Thoracic aorta (tissue), 2 donors: Measurements from ENCODE around the gene GLT6D1. TPM values are rescaled to one million over a fixed set of nuclear protein-coding genes. Genes with fewer than 3 reads are reported as not detected.

Source experiments
- ATAC-seq: fragments of 150-250 bp; one replicate; pipeline ENCODE4 v1.8.0; 2017; ENCODE audit warnings: low read depth; ENCODE audit not compliant: insufficient number of reproducible peaks, low FRiP score
- DNase-seq: peaks from one replicate; pipeline ENCODE4 v3.0.0-alpha.2; 2020; ENCODE audit warnings: low spot score
- H3K27ac ChIP-seq, 2 donors: fragments of 200-600 bp; sonication (generic); 1 replicate in 1 of 2; 2 replicates in 1 of 2; pipeline ENCODE4 v1.5.1; 2016; ENCODE audit warnings: mild to moderate bottlenecking in 2 of 2, moderate library complexity in 2 of 2
- H3K27me3 ChIP-seq: fragments of 200-600 bp; sonication (generic); replicated peaks from 2 replicates; pipeline ENCODE4 v1.6.0; 2016; ENCODE audit warnings: mild to moderate bottlenecking; ENCODE audit not compliant: insufficient read depth
- H3K36me3 ChIP-seq: fragments of 200-600 bp; sonication (generic); one replicate; pipeline ENCODE4 v1.5.1; 2016
- H3K4me1 ChIP-seq, 2 donors: fragments of 200-600 bp; sonication (generic); 1 replicate in 1 of 2; 2 replicates in 1 of 2; pipeline versions ENCODE4 v1.5.1 to v1.6.0; 2016; ENCODE audit warnings: low read depth in 2 of 2, mild to moderate bottlenecking in 1 of 2; ENCODE audit not compliant: control insufficient read depth in 1 of 2
- H3K4me3 ChIP-seq: fragments of 200-600 bp; sonication (generic); 2 replicates; pipeline ENCODE4 v1.5.1; 2016; ENCODE audit warnings: mild to moderate bottlenecking
- H3K9me3 ChIP-seq: fragments of 200-600 bp; sonication (generic); 2 replicates; pipeline ENCODE4 v1.5.1; 2016
- CTCF ChIP-seq: fragments of 200-600 bp; sonication (generic); IDR thresholded peaks from one replicate; pipeline ENCODE4 v1.5.1; 2019; ENCODE audit warnings: antibody characterized with exemption
- total RNA-seq, 2 donors: library from RNA; depleted of rRNA; stranded (reverse); fragments of >200 nt; gene quantifications; one replicate each; pipeline versions ENCODE4 v1.1.0 to v1.2.3, GENCODE V29; 2016

The GLT6D1 gene
- total RNA-seq, 2 donors from 2014 or later, result not detected

DNA sequence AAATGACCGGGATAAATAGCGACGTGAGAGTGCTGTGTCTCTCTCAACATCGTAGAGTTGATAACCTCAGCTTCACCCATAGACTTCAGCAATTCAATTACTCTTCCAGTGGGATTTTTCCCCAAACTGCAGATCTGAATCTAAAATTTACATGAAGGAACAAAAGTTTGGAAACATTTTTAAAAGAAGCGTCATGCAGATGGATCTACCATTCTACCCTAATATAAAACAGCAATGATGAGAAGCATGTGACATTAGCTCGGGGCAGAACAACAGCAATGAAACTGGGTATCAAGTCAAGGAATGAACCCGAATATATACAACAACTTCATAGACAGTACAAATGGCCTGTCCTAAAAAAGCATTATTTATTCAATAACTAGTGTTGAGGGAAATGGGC lies 18.8 kb downstream of the GLT6D1 start:
- no peaks in the 10 kb centered on the region for H3K4me1 ChIP-seq
- DNase-seq (no peak), ATAC-seq (no peak)
- no peak overlapping the region for H3K4me3 ChIP-seq
- no peaks in the 10 kb centered on the region for H3K27me3 ChIP-seq
- no peaks in the 10 kb centered on the region for H3K9me3 ChIP-seq
- no peaks in the 10 kb centered on the region for H3K36me3 ChIP-seq
- TF ChIP-seq CTCF, result no peak
- no peak overlapping the region for H3K27ac ChIP-seq

DNA sequence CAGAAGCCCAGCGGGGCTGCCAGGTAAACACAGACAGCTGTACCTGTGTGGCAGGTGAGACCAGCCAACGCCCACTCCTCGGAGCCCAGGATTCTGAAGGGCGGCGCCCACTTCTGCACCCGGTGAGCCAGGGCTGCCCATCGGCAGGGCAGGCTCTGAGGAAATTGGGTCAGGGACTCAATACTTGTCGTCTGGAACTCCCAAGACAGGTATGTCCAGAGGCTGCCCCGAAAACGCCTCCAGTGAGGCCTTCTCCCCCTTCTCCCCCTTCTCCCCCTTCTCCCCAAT lies 19.8 kb downstream of the GLT6D1 start:
- ATAC-seq, result no peak
- TF ChIP-seq CTCF, result no peak
- DNase-seq, result no peak
- H3K27ac ChIP-seq, result no peak overlapping the region
- H3K4me3 ChIP-seq, result no peak overlapping the region
- H3K4me1 ChIP-seq, result no peaks in the 10 kb centered on the region
- no peaks in the 10 kb centered on the region for H3K36me3 ChIP-seq
- H3K27me3 ChIP-seq, result no peaks in the 10 kb centered on the region
- H3K9me3 ChIP-seq, result no peaks in the 10 kb centered on the region

- TF ChIP-seq CTCF, result no peak
- Histone ChIP-seq H3K4me3 (no peak overlapping the region), H3K4me1 (no peaks in the 10 kb centered on the region), H3K36me3 (no peaks in the 10 kb centered on the region), H3K27ac (no peak overlapping the region), H3K9me3 (no peaks in the 10 kb centered on the region), H3K27me3 (no peaks in the 10 kb centered on the region)
- ATAC-seq, result no peak
- no peak for DNase-seq
Observed at GRCh38 chr9:135618866-135619598, 20.3 kb downstream of the GLT6D1 start.

- no peak for ATAC-seq
- no peak for DNase-seq
- Histone ChIP-seq H3K9me3 (no peaks in the 10 kb centered on the region), H3K4me3 (no peak overlapping the region), H3K36me3 (no peaks in the 10 kb centered on the region), H3K27ac (no peak overlapping the region), H3K27me3 (no peaks in the 10 kb centered on the region), H3K4me1 (no peaks in the 10 kb centered on the region)
- TF ChIP-seq CTCF, result no peak
Observed at GRCh38 chr9:135617991-135618411, 21.3 kb downstream of the GLT6D1 start.

DNA sequence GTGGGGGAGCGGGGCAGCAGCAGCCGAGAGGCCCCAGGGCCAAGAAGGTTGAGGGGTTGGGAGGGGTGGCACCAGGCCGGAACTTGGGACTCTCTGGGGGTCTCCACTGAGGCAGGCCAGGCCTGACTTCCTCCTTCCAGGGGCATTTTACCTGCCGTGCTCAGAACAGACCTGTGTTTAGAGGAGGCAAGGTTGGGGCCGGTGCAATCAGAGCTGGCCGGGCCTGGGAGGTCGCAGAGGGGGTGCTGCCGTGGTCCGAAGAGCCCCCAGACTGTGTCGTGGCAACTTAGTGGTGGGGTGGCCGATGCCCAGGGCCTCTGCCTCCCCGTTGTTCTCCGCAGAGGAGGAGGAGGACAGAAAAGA lies 21.8 kb downstream of the GLT6D1 start:
- no peaks in the 10 kb centered on the region for H3K9me3 ChIP-seq
- no peaks in the 10 kb centered on the region for H3K36me3 ChIP-seq
- ATAC-seq (no peak), DNase-seq (no peak)
- H3K4me1 ChIP-seq, result no peaks in the 10 kb centered on the region
- H3K27me3 ChIP-seq, result no peaks in the 10 kb centered on the region
- H3K27ac ChIP-seq, result no peak overlapping the region
- no peak overlapping the region for H3K4me3 ChIP-seq
- TF ChIP-seq CTCF, result no peak
